AML-193 (cell line): Measurements from ENCODE around the gene DMXL2.

Experiments used
- DNase-seq, 2 experiments: peaks; one replicate each; lab custom pipeline; 2025; lab: John Stamatoyannopoulos, UW

DMXL2 gene

GRCh38 chr15:51416129-51416528, 206.4 kb downstream of the DMXL2 start:
- no peak for DNase-seq

GRCh38 chr15:51414256-51414860, 208.2 kb downstream of the DMXL2 start:
- DNase-seq: no peak

GRCh38 chr15:51405693-51406523, 216.7 kb downstream of the DMXL2 start:
- DNase-seq: no peak

- DNase-seq: no peak
Measured at GRCh38 chr15:51403946-51404695, 218.4 kb downstream of the DMXL2 start.

- DNase-seq: peak in 1 of 2 experiments; percentile 27
Measured at GRCh38 chr15:51403072-51403878, 219.3 kb downstream of the DMXL2 start.

GRCh38 chr15:51401872-51402517, 220.6 kb downstream of the DMXL2 start:
- peak; percentile 5 to 46 for DNase-seq

- DNase-seq: peak; percentile 29 to 36
Measured at GRCh38 chr15:51401051-51401780, 221.4 kb downstream of the DMXL2 start.

GRCh38 chr15:51398626-51399025, 223.9 kb downstream of the DMXL2 start:
- no peak for DNase-seq
